ENCODE results near the gene TRMT2B.

- TF ChIP-seq EZH2 (IDR thresholded peaks at IDR 0.05) (no peak), POLR2AphosphoS5 (IDR thresholded peaks at IDR 0.05; ENCODE audit: borderline replicate concordance, low read depth, low read length) (no peak), FOXP2 (optimal IDR thresholded peaks at IDR 0.05; ENCODE audit: control extremely low read depth, extremely low read length, insufficient read depth) (no peak)
These were observed 78.5 kb downstream of the TRMT2B start for GRCh38 chrX:100973411-100973810.

Data from SK-N-MC (cell line).